Activated CD4-positive, CD25-positive, alpha-beta regulatory T cell treated with anti-CD3 and anti-CD28 coated beads, Interleukin-2, amount 50 U/mL, for 72 hours (primary cell): Measurements from ENCODE around the gene CD2.

ENCODE experiments used
- DNase-seq: peaks from one replicate; pipeline ENCODE4 v3.0.0; 2021

Gene CD2

GRCh38 chr1:116754198-116754977 is at the start of gene CD2:
Gene CD2, plus strand, starts transcription at chr1:116754430. Its CDS starts 63 bp downstream, at chr1:116754493.
- DNase-seq, result no peak

- DNase-seq, result no peak
These were observed 48.1 kb upstream of the CD2 start for GRCh38 chr1:116706123-116706522.

- no peak for DNase-seq
These were observed 47.4 kb upstream of the CD2 start for GRCh38 chr1:116706841-116707240.

- DNase-seq, result no peak
These were observed 45.9 kb upstream of the CD2 start for GRCh38 chr1:116708255-116708900.

- DNase-seq, result no peak
These were observed 44.5 kb upstream of the CD2 start for GRCh38 chr1:116709666-116710167.

GRCh38 chr1:116710420-116711262 is 43.6 kb upstream of the CD2 start:
- DNase-seq, result no peak

- DNase-seq, result no peak
These were observed 42.9 kb upstream of the CD2 start for GRCh38 chr1:116711263-116711840.

- no peak for DNase-seq
These were observed 41.7 kb upstream of the CD2 start for GRCh38 chr1:116712510-116712909.

- no peak for DNase-seq
These were observed 40.8 kb upstream of the CD2 start for GRCh38 chr1:116713474-116713873.

GRCh38 chr1:116716391-116716790 is 37.8 kb upstream of the CD2 start:
- no peak for DNase-seq

- DNase-seq, result no peak
These were observed 36.9 kb upstream of the CD2 start for GRCh38 chr1:116717318-116717717.

GRCh38 chr1:116720364-116721038 is 33.7 kb upstream of the CD2 start:
- DNase-seq, result no peak

GRCh38 chr1:116721039-116721405 is 33.2 kb upstream of the CD2 start:
- DNase-seq, result no peak

GRCh38 chr1:116721451-116722007 is 32.7 kb upstream of the CD2 start:
- no peak for DNase-seq

- no peak for DNase-seq
These were observed 32.0 kb upstream of the CD2 start for GRCh38 chr1:116722016-116722838.

- DNase-seq, result peak; percentile 77
These were observed 29.4 kb upstream of the CD2 start for GRCh38 chr1:116724765-116725375.

GRCh38 chr1:116725798-116726197 is 28.4 kb upstream of the CD2 start:
- no peak for DNase-seq

- no peak for DNase-seq
These were observed 27.1 kb upstream of the CD2 start for GRCh38 chr1:116726872-116727820.

- DNase-seq, result no peak
These were observed 22.8 kb upstream of the CD2 start for GRCh38 chr1:116731439-116731838.

- no peak for DNase-seq
These were observed 21.5 kb upstream of the CD2 start for GRCh38 chr1:116732726-116733125.
